Measurements from ENCODE around the gene CCNA2. TPM values are rescaled to one million over a fixed set of nuclear protein-coding genes. Genes with fewer than 3 reads are reported as not detected.

CCNA2 gene
- total RNA-seq, 1 experiment from 2014 or later: 89.2 TPM

DNA sequence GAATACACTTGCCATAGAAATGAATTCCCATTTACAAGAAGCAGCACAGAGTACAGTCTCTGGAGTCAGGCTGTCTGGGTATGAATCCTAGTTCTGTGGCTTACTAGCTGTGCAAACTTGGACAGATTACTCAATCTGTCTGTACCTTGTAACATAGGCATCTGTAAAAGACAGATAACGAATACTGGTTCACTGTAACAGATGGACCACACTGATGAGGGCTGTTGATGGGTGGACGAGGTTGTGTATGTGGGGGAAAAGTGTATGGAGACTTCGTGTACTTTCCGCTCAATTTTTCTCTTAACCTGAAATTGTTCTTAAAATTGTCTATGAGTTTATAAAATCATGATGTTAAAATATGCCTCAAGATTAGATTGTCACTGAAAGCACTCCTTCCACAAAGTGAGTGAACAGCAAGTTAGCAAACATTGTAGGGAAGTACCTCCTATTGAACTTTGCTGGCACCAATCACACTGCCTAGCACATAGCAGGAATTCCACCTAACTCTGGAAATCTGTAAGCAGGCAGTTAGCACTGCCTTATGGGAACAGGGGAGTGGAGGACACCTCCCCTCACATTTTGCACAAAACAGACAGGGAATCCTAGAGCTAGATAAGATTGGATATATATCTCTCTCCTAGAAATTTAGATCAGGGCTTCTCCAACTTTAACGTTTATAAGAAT, 29.0 kb downstream of the CCNA2 start:
- H3K36me3 Mint-ChIP-seq (ENCODE audit: insufficient read depth in 1 of 3, low read depth in 3 of 3): no peaks in the 10 kb centered on the region
- H4K8ac ChIP-seq (replicated peaks; ENCODE audit: insufficient read length, low read depth, low read length): no peak overlapping the region

More for the DNA sequence above, 29.0 kb downstream of the CCNA2 start:
- no peak for DNase-seq
- Mint-ChIP-seq H3K4me1 (peaks cover 34 to 36% of the 10 kb centered on the region in 2 experiments), H3K27ac (peak overlapping the region in 1 of 3 experiments; percentile 95; a peak in 3 of 7 replicates), H3K9me3 (no peaks in the 10 kb centered on the region), H3K27me3 (ENCODE audit: low read depth) (no peaks in the 10 kb centered on the region), H3K4me3 (peak overlapping the region in 1 of 2 experiments; percentile 54; a peak in 2 of 5 replicates)
- TF ChIP-seq, protein P1, sequence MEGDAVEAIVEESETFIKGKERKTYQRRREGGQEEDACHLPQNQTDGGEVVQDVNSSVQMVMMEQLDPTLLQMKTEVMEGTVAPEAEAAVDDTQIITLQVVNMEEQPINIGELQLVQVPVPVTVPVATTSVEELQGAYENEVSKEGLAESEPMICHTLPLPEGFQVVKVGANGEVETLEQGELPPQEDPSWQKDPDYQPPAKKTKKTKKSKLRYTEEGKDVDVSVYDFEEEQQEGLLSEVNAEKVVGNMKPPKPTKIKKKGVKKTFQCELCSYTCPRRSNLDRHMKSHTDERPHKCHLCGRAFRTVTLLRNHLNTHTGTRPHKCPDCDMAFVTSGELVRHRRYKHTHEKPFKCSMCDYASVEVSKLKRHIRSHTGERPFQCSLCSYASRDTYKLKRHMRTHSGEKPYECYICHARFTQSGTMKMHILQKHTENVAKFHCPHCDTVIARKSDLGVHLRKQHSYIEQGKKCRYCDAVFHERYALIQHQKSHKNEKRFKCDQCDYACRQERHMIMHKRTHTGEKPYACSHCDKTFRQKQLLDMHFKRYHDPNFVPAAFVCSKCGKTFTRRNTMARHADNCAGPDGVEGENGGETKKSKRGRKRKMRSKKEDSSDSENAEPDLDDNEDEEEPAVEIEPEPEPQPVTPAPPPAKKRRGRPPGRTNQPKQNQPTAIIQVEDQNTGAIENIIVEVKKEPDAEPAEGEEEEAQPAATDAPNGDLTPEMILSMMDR (conservative IDR thresholded peaks at IDR 0.05): no peak
- no peaks in the 10 kb centered on the region for H3K79me1 ChIP-seq (ENCODE audit: insufficient read depth, low read depth, low read length, poor library complexity, severe bottlenecking)
- H3K14ac ChIP-seq (ENCODE audit: insufficient read depth, low read length): no peak overlapping the region
- no peak overlapping the region for H2BK5ac ChIP-seq (ENCODE audit: insufficient read length, low read length)
- no peak overlapping the region for H3K4me2 ChIP-seq (ENCODE audit: insufficient read depth, insufficient read length, low read length)
- no peak overlapping the region for H2BK20ac ChIP-seq (ENCODE audit: low read depth, low read length, poor library complexity, severe bottlenecking)
- H2BK12ac ChIP-seq (ENCODE audit: insufficient read length, low read depth, low read length): no peak overlapping the region
- no peak overlapping the region for H2AFZ ChIP-seq (ENCODE audit: low read length)
- no peaks in the 10 kb centered on the region for H3K23me2 ChIP-seq (ENCODE audit: insufficient read length, low read depth, low read length, poor library complexity, severe bottlenecking)
- no peak overlapping the region for H2BK15ac ChIP-seq (ENCODE audit: low read depth, low read length)
- no peak overlapping the region for H3K27ac ChIP-seq (ENCODE audit: insufficient read length, low read depth, low read length)
- no peaks in the 10 kb centered on the region for H3K9me3 ChIP-seq (ENCODE audit: control insufficient read depth, low read depth, low read length)
- H3T11ph ChIP-seq (ENCODE audit: low read length): no peak overlapping the region
- no peak overlapping the region for H2BK120ac ChIP-seq (ENCODE audit: low read depth, low read length, poor library complexity, severe bottlenecking)
- H2AK5ac ChIP-seq (ENCODE audit: insufficient read length, low read length): no peak overlapping the region
- H4K91ac ChIP-seq (ENCODE audit: insufficient read length, low read depth, low read length): no peak overlapping the region
- H3K23ac ChIP-seq (ENCODE audit: insufficient read length, low read depth, low read length): no peak overlapping the region
- no peak overlapping the region for H4K5ac ChIP-seq (ENCODE audit: insufficient read length, low read depth, low read length)
- H3K4ac ChIP-seq (ENCODE audit: low read depth, low read length): no peak overlapping the region
- no peak overlapping the region for H3K56ac ChIP-seq (ENCODE audit: insufficient read length, low read depth, low read length)
- no peak overlapping the region for H3K9ac ChIP-seq (ENCODE audit: extremely low read depth, insufficient read length, low read length)
- H3K18ac ChIP-seq (ENCODE audit: insufficient read length, low read depth, low read length): no peak overlapping the region
- no peaks in the 10 kb centered on the region for H3K27me3 ChIP-seq (ENCODE audit: insufficient read depth, low read length)
- no peaks in the 10 kb centered on the region for H3K79me2 ChIP-seq (ENCODE audit: insufficient read depth, low read length)
- no CpG with 5 or more reads among the region's 5 CpGs for WGBS (ENCODE audit: extremely low coverage, insufficient read length, low lambda C conversion rate)
- peaks cover 2% of the 10 kb centered on the region for H3K4me1 ChIP-seq (ENCODE audit: insufficient read depth, low read length)
- H4K20me1 ChIP-seq (ENCODE audit: control insufficient read depth, insufficient read depth, insufficient read length): no peaks in the 10 kb centered on the region

Measured in H9 (cell line).